Stimulated activated CD8-positive, alpha-beta memory T cell treated with anti-CD3 and anti-CD28 coated beads, Interleukin-4, amount 100 ng/mL, for 4 hours (primary cell): Measurements from ENCODE around the gene DDX42.

Source experiments
- DNase-seq, 2 donors: peaks; one replicate each; pipeline ENCODE4 v3.0.0-alpha.2; 2020; ENCODE audit warnings: low read depth in 2 of 2, low spot score in 1 of 2

DDX42 gene, protein sequence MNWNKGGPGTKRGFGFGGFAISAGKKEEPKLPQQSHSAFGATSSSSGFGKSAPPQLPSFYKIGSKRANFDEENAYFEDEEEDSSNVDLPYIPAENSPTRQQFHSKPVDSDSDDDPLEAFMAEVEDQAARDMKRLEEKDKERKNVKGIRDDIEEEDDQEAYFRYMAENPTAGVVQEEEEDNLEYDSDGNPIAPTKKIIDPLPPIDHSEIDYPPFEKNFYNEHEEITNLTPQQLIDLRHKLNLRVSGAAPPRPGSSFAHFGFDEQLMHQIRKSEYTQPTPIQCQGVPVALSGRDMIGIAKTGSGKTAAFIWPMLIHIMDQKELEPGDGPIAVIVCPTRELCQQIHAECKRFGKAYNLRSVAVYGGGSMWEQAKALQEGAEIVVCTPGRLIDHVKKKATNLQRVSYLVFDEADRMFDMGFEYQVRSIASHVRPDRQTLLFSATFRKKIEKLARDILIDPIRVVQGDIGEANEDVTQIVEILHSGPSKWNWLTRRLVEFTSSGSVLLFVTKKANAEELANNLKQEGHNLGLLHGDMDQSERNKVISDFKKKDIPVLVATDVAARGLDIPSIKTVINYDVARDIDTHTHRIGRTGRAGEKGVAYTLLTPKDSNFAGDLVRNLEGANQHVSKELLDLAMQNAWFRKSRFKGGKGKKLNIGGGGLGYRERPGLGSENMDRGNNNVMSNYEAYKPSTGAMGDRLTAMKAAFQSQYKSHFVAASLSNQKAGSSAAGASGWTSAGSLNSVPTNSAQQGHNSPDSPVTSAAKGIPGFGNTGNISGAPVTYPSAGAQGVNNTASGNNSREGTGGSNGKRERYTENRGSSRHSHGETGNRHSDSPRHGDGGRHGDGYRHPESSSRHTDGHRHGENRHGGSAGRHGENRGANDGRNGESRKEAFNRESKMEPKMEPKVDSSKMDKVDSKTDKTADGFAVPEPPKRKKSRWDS

DNA sequence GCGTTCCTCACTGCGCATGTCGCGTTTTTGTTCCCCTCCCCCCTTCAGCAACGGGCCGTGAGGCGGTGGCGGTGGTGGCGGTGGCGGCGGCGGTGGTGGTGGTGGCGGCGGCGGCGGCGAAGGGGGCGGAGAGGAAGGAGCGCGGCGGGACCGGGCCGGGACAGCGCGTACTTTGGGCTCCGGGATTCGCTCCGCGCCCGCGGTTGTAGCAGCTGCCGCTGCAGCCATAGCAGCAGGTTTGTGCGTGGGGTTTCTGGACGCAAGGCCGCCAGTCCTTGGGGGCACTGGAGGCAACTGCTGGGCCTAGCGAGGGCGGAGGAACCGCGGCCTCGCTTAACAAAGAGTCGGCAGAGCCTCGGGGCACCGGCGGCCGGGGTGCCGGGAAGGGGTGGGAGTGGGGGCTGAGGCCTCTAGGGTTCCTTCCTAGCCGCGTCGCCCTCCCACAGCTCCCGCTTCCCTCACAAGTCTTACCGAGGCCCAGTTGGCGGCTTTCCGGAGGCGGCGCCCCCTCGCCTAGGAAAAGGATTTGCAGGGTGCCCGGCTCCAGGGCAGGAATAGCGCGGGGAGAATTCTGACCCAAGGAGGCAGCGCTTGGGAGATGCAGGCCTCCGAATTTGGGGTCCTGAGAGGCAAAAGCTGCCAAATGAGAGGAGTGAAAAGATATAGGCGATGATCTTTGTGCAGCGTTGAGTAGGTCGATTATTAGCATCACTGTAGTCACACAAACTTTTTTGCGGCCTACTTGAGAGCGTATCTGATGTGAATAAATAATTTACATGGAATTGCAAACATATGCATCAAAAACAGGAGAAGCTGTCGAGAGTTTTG lies at the start of gene DDX42:
Gene DDX42 (plus strand): TSS at position 30 of the 828 bp plus-strand sequence. CDS start 12,880 bp downstream, outside the sequence.
- DNase-seq = peak; percentile 7 to 78

DNA sequence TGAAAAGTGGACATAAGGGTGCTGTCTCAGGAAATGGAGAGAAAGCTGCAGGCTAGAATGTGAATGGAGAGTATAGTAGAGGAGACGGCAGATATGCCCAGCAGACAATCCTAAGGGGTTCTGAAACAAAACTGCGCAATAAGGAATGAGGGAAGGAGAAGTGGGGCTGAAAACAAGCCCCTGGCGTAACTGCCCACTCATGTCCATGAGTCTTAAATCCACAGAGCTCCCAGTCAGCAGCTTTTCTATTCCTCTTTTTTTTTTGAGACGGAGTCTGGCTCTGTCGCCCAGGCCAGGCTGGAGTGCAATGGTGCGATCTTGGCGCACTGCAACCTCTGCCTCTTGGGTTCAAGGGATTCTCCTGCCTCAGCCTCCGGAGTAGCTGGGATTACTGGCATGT lies 38.3 kb upstream of the DDX42 start:
- no peak for DNase-seq

DNA sequence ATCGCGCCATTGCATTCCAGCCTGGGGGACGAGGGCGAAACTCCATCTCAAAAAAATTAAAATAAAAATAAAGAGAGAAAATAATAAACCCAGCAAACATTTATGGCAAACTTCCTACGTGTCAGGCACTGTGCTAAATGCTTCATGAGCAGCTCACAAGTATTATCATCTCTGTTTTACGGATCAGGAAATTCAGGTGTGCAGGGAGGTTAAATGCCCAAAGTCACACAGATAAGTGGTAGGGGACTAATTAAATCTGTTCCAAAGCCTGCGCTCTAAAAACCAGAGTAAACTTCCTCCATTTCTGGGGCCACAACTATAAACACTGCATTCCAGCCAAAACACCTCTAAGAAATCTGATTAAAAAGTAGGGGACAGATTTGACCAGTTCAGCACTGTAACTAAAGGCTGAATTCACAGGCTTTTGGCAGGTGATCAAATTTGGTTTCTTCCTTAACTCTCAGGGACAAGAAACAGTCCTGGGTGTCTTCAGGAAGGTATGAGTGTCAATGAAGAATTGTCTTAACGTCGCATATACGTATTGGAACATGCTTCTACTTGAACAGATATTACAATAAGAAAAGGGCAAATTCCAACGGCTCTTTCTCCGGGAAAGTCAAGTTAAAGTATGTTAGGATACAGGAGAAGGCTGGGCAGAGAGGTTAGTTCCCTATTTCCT lies 33.4 kb upstream of the DDX42 start:
- no peak for DNase-seq

DNA sequence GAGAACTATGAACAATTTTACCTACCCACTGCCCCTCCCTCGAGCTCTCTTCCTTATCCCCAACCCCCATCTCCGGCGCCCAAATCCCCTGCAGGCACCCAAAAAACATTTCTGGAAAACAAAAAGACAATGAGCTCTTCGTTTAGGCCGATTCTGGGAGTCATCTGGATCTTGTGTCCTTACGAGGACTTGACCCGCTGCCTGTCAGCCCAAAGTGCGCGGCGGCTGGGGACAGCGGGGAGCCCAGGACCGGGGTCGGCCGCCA lies 32.9 kb upstream of the DDX42 start:
- peak in 1 of 2 donors; percentile 17 for DNase-seq

DNA sequence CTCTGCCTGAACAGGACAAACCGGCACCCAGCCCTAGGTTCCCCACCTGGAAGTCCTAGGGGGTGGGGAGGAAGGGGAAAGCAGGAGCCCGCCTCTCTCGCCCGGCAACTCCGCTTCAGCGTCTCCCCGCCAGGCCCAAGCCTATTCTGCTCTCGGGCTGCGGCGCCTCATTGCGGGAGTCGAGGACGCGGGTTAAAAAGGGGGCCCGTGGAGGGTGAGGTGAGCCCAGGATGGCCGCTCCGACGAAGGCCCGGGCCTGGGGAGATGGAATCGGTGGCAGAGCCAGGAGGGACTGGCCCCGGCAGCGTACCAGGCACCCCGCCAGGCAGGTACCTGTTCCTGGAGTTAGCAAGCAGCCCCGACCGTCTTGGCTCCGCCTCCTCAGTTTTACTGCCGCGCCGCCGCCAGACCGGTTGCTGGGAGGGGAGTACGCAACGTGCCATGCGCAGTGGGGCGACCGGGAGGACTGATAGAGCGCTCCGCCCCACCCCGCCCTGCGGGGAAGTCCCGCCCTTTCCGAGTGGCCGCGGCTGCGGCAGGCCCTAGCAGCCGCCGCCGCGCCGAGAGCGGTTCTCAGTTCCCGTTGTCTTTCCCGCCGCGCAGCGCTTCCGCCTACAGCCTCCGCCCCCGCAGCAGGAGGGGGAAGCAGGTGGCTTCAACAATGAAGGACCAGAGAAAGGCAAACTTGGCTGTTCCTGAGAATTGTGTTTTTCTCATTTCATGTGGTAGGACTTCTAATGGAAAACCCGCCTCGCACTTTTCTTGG lies 32.4 kb upstream of the DDX42 start, which contains the start of gene STRADA:
Gene STRADA (minus strand): TSS at position 392 of the 766 bp plus-strand sequence. CDS start 13,430 bp downstream, outside the sequence.
- peak; percentile 95 to 98 for DNase-seq

DNA sequence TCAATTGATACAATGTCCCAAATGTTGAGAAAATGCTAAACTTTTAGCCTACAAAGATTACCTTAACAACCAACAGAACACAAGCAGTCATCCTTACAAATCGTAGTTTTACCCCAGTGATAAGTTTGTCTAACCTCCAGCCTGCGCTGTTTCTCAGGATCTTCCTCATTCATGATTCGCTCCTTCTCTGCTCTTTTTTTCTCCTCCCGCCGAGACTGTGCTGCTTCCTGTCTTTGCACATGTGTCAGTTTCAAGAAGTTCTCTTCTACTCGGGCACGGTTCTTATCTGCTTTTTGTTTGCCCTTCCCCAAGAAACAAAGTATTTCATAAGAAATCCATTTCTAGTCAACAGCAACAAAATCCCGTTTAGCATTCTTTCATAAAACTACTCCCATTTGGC lies 22.2 kb upstream of the DDX42 start:
- DNase-seq = no peak

DNA sequence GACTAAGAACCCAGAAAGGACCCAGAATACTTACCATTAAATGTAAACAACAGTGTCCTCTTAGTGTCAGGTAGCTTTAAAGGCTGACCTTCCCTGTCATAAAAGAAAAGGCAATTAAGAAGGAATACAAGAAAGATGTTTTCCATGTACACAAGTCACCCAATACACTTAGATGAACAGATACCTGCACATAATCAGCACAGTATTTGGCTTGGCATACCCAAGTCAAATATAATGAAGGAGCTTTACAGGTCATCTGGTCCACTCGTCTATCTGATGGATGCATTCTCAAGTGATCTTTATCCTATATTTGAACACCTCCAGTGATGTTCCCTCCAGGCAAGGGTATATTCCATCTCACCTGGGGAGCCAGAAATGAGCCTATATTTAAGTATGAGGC lies 21.3 kb upstream of the DDX42 start:
- no peak for DNase-seq

DNA sequence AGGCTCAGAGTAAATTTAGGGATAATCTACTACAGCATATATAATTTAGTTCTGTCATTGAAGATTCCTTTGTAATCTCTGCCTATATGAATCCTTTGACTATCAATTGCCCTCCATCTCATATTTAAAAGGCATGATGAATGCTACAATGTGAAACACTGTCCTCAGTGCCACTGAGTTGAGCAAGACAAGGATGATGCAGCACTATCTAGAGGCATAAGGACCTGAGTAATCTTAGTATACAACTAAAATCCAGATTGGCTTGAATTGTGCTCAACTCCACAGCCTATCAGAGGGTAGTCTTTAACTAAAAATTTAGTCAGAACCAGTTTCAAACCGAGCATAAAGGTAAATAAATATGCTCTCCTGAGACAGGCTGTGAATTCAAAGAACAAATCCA lies 20.8 kb upstream of the DDX42 start:
- DNase-seq = no peak

DNA sequence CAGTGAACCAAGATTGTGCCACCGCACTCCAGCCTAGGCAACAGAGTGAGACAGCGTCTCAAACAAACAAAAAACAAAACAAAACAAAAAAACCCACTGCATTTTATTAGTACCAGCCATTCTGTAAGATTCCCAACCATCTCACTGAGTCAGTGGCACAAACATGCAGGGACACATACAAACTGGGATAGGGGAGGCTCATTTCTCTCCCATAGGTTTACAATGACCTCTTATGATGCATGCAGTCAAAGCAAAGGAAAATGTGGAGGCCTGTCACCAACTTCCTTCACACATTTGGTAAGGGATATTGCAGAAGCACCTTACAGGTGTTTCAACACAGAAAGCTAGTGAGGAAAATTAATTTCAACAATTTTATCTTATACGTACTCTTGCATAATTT lies 19.9 kb upstream of the DDX42 start:
- no peak for DNase-seq

DNA sequence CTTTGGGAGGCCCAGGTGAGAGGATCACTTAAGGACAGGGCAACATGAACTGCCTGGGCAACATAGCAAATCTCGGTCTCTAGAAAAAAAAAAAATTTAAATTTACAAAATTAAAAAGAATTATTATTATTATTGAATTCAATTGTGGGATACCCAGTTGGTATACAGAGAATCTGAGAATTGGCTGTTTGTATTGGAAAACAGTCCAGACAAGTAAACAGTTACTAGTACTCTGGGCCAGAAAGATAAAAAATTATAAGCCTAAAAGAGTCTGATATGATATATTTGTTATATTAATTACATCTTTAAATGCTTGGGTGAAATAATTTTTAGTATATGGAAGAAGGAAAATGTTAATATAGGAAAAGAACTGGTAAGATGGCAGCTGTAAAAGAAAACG lies 15.5 kb upstream of the DDX42 start:
- DNase-seq = no peak

DNA sequence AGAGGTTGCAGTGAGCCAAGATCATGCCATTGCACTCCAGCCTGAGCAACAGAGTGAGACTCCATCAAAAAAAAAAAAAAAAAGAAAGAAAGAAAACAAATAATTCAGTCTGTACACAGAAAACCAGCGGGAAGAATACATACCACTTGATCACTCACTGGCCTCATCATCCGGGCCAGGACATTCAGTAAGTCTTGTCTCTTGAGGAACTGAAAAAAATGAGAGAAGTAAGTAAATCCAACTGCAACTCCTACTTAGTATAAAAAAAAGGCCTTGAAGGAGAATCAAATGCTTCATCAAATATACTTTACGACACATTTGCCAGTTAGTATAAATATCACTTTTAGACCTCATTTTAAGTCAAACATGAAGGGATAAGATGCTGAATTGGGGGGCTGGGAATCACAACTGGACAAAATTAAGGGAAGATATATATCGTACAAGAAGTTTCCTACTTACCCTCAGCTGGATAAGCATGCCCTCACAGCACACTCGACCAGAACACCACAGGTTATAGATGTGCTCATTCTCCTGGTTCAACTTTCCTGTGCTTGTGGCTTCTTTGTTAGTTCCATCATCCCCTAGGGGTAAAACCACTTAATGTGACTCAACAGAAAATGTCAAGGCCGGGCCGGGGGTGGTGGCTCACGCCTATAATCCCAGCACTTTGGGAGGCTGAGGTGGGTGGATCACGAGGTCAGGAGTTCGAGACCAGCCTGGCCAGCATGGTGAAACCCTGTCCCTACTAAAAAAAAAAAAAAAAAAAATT lies 13.0 kb upstream of the DDX42 start:
- DNase-seq = no peak

DNA sequence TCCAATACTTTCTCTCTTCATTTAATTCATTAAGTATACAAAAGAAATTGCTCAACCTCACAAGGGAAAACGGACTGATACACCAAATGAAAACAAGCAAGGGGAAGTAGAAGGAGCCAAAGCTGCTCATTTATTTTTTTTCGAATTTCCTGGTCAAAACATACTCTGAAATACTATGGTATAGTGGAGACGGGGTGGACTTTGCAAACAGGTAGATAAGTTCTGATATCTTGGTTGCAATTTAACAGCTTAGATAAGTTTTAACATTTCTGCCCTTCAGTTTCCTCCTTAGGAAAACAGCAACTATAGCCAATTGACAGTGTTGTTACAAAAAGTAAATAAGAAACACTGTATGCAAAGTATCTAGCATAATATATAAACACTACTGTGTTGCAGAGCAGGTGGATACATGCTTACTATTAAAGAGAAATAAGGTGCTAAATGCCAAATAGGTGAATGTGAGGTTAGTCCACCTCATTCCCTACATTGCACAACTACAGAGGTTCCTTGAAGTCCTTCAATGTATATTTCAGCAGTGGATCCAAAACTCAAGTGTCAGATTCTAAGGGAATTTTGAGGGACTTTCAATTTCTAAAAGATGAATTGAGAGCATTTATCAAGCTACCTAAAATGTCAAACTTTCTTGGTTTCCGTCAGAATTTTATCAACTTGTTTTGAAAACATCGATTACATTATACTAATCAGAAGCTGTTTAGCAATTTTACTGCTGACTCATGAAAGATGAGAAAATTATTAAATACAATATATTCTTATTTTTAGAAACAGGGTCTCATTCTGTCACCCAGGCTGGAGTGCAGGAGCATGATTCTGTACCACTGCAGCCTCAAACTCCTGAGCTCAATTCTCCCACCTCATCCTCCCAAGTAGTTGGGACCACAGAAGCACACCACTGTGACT lies 11.6 kb upstream of the DDX42 start:
- DNase-seq = no peak

DNA sequence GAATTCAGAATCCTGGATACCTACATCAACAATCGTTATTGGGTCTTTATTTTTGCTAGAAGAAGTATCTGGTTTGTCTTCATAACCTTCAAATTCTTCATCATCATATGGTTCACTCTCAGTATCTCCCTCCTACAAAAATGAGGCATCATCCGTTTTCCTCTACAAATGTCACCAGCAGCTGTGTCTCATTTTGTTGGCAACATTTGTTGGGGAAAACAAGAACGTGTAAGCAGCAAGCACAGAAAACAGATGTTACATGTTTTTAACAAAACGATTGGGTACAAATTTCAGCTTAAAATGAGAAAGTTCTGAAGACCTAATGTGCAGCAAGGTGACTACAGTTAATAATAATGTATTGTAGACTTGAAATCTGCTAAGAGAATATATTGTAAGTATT lies 9.3 kb upstream of the DDX42 start:
- no peak for DNase-seq

DNA sequence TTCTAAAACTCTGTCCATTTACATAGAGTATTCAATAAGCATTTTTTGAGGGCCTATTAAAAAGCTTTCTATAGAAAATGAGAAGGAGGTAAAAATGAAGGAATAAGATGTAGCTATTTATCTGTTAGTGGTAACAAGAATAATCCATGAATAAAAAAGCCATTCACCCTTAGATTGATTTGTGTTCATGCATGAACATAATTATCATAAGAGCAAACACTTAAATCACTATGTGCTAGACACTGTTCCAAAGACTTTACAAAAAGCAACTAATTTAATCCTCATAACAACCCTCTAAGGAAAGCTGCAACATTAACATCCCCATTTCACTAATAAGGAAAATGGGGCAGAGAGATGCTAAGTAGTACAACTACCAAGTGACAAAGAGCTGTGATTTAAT lies 7.2 kb upstream of the DDX42 start:
- DNase-seq = no peak

DNA sequence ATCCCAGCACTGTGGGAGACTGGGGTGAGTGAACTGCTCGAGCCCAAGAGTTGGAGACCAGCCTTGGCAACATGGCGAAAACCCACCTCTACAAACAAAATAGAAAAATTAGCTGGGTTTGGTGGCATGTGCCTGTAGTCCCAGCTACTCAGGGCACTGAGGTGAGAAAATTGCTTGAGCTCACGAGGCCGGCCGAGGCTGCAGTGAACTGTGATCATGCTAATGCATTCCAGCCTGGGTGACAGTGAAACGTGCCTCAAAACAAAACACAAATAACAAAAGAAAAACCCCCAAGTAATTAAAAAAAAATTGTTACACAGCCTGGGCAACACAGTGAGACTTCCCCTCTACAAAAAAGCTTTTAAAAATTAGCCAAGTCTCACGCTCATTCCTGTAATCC lies 5.5 kb upstream of the DDX42 start:
- no peak for DNase-seq

DNA sequence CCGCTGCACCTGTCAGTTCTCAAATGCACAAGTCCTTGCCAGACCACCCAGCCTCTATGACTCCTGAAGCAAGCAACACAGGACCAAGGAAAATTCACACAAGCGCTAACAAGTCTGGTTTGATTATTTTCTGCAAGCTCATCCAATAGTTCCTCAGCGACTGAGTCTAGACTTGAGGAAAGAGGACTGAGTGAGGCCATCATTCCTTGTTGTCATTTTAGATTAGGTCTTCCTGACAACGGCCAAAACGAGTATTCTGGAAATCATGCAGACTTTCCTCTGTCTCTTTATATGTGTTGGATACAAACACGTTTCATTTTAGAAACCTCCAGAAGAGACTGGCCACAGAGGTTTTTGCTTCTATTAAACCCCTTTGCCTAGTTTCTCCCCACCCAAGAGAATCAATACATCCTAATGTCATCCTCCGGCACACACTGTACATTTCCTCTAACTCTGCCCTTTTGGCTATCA lies 1.1 kb upstream of the DDX42 start:
- DNase-seq = no peak

DNA sequence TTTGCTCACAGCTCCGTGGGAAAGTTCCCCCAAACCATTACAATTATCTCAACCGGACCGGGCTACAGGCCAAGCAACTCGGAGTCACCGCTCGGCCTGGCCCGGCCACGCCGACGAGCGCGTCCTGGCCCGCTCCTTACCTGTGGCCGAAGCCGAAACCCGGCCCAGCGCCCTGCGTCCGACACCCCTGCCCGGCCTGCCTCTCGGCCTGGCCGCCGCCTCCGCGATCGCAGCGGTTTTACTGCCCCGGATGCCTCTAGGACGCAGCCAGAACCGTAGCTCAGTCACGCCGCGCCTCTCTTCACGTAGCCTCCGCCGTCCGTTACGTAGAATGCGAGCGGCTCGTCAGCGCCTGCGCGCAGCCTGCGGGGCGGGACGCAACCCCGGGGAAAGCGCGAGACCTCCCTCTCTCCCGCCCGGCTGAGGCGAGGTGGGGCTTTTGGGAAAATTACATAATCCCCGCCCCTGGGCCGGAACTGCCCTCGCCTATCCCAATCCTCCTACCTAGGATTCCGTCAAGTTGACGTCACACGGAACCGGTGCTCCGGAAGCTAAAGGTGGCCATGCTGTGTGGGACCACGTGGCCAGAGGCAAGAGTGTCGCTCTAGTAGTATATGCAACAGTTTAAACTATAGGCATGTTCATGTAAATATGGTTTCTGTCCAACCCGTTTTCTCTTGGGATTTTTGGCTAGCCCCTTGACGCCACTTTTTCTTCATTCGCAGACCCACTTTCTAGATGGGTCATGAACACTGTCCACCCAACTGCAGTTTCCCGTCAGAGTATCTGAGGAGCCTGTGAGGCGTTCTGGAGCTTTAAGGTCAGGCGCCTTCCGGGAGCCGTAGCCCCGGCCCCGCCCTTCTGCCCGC lies 464 bp upstream of the DDX42 start, which contains the start of gene CCDC47:
Gene CCDC47 (minus strand): TSS at position 326 of the 869 bp plus-strand sequence. CDS start 7,422 bp downstream, outside the sequence.
- peak; percentile 93 to 98 for DNase-seq
